Fibroblast of the aortic adventitia (primary cell): ENCODE measurements around the gene TXLNA. TPM values are rescaled to one million over a fixed set of nuclear protein-coding genes. Genes with fewer than 3 reads are reported as not detected.
"Not testable (repeated sequence)": the region's sequence is repeated elsewhere in the genome, so short reads cannot be mapped to it uniquely, and the experiment has no call there.

ENCODE experiments used
- DNase-seq: peaks from one replicate; pipeline ENCODE4 v3.0.0-alpha.2; 2010; ENCODE audit warnings: low read depth
- H3K4me3 ChIP-seq: 2 replicates; pipeline ENCODE4 v1.5.1; 2011; ENCODE audit warnings: low read depth, mild to moderate bottlenecking, control low read depth, low read length, moderate library complexity
- total RNA-seq: library from RNA; depleted of rRNA; stranded (reverse); fragments of >200 nt; gene quantifications from 2 replicates; pipeline ENCODE4 v1.2.3, GENCODE V29; 2012; ENCODE audit warnings: low replicate concordance
- TF ChIP-seq, protein P1 (sequence below): IDR thresholded peaks from 2 replicates; pipeline ENCODE4 v1.5.1; 2011; ENCODE audit warnings: mild to moderate bottlenecking, low read length, control low read depth, inconsistent platforms; ENCODE audit not compliant: insufficient read depth

The TXLNA gene
- 39.7 and 98.0 TPM in 2 replicates for total RNA-seq

- peak within 1 kb of the TSS; percentile 65 for H3K4me3 ChIP-seq
- DNase-seq, result peak; percentile 88
- TF ChIP-seq, protein P1, sequence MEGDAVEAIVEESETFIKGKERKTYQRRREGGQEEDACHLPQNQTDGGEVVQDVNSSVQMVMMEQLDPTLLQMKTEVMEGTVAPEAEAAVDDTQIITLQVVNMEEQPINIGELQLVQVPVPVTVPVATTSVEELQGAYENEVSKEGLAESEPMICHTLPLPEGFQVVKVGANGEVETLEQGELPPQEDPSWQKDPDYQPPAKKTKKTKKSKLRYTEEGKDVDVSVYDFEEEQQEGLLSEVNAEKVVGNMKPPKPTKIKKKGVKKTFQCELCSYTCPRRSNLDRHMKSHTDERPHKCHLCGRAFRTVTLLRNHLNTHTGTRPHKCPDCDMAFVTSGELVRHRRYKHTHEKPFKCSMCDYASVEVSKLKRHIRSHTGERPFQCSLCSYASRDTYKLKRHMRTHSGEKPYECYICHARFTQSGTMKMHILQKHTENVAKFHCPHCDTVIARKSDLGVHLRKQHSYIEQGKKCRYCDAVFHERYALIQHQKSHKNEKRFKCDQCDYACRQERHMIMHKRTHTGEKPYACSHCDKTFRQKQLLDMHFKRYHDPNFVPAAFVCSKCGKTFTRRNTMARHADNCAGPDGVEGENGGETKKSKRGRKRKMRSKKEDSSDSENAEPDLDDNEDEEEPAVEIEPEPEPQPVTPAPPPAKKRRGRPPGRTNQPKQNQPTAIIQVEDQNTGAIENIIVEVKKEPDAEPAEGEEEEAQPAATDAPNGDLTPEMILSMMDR, result peak; percentile 6
Observed at GRCh38 chr1:32179443-32180185, at the start of gene TXLNA. Gene TXLNA (plus strand): TSS chr1:32179675. CDS start chr1:32180346, 671 bp downstream.

DNA sequence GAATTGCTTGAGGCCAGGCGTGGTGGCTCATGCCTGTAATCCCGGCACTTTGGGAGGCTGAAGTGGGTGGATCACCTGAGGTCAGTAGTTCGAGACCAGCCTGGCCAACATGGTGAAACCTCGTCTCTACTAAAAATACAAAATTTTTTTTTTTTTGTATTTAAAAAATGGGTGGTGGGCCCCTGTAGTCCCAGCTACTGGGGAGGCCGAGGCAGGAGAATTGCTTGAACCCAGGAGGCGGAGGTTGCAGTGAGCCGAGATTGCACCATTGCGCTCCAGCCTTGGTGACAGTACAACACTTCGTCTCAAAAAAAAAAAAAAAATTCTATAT lies 45.6 kb upstream of the TXLNA start:
- not testable (repeated sequence) for DNase-seq

DNA sequence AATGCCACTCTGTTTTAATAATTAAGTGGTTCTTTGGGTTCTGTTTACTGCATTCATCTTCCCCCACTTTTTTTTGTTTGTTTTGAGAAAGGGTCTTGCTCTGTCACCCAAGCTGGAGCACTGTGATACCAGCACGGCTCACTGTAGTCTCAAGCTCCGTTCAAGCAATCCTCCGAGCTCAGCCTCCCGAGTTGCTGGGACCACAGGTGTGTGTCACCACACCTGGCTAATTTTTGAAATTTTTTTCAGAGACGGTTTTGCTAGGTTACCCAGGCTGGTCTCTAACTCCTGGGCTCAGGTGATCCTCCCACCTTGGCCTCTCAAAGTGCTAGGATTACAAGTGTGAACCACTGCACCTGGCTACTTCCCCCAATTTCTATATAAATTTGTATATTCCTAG lies 42.4 kb upstream of the TXLNA start:
- TF ChIP-seq, protein P1, result no peak
- no peak for DNase-seq
- H3K4me3 ChIP-seq, result no peak overlapping the region

More for the DNA sequence above, 45.6 kb upstream of the TXLNA start:
- H3K4me3 ChIP-seq, result not testable (repeated sequence)

- no peak for DNase-seq
Observed at GRCh38 chr1:32138965-32139364, 40.5 kb upstream of the TXLNA start.

DNA sequence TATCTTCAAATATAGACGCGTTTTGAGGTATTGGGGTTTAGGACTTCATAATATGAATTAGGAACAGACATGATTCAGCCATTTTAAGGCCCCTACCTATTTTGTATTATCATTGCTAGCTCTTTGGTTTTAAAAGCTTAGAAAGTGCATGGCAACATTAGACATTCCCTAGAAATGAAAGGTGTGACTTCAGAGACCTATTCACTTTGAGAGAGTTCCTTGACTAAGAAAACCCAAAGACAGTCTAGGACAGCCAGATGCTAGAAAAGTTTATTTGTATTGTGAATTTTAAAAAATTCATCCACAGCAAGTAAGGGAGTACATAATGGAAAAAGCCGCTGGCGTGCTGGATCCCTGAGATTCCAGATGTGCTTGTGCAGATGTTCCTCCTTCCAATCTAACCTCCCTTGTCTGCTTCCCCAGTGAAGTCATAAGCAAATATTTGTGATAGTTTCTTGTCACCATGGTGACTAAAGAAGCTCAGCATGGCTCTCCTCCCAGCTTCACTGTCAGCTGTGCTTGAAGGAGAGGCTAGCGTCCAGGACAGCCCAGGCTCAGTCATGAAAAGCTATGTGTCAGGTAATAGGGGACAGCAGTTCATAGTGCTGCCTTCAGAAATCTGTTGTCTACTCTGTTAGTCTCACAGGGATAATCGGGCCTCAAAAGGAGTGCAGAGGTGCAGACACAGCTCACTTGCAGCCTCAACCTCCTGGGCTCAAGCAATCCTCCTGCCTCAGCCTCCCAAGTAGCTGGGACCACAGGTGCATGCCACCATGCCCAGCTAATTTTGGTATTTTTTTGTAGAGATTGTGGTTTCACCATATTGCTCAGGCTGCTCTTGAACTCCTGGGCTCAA lies 36.8 kb upstream of the TXLNA start:
- TF ChIP-seq, protein P1, result no peak
- peak; percentile 82 for DNase-seq
- no peak overlapping the region for H3K4me3 ChIP-seq

More at GRCh38 chr1:32138965-32139364, 40.5 kb upstream of the TXLNA start:
- no peak overlapping the region for H3K4me3 ChIP-seq
- TF ChIP-seq, protein P1, result no peak

- not testable (repeated sequence) for H3K4me3 ChIP-seq, DNase-seq
Observed at GRCh38 chr1:32143302-32143695, 36.2 kb upstream of the TXLNA start.

DNA sequence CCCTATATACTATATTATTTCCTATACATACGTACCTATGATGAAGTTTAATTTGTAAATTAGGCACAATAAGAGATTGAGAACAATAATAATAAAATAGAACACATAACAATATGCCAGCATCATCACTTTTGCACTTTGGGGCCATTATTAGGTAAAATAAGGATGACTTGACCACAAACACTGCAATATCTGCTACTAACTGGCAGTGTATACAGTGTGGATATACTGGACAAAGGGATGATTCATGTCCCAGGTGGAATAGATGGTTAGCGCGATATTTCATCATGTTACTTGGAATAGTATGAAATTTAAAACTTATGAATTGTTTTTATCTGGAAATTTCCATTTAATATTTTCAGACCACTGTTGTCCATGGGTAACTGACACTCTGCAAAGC lies 35.4 kb upstream of the TXLNA start:
- TF ChIP-seq, protein P1, result no peak
- DNase-seq, result peak; percentile 49
- H3K4me3 ChIP-seq, result no peak overlapping the region

DNA sequence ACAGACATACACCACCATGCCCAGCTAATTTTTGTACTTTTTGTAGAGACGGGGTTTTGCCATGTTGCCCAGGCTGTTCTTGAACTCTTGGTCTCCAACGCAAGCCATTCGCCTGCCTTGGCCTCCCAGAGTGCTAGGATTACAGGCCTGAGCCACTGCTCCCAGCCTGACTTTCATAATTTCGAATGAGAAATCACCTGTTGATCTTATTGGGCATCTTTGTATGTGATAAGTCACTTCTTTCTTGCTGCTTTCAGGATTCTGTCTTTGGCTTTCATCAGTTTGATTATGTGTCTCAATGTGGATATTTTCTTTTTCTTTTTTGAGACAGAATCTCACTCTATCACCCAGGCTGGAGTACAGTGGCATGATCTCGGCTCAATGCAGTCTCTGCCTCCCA lies 31.7 kb upstream of the TXLNA start:
- not testable (repeated sequence) for H3K4me3 ChIP-seq

More for the DNA sequence above, 31.7 kb upstream of the TXLNA start:
- not testable (repeated sequence) for DNase-seq
